ENCODE measurements around the gene TTC21B.
"Not testable (repeated sequence)": the region's sequence is repeated elsewhere in the genome, so short reads cannot be mapped to it uniquely, and the experiment has no call there.

Gene TTC21B

GRCh38 chr2:165877565-165878550 is 75.7 kb downstream of the TTC21B start:
- peak; percentile 6 for DNase-seq

GRCh38 chr2:165876712-165877111 is 76.9 kb downstream of the TTC21B start:
- no peak for DNase-seq

- no peak for DNase-seq
Measured at GRCh38 chr2:165876269-165876668, 77.3 kb downstream of the TTC21B start.

DNA sequence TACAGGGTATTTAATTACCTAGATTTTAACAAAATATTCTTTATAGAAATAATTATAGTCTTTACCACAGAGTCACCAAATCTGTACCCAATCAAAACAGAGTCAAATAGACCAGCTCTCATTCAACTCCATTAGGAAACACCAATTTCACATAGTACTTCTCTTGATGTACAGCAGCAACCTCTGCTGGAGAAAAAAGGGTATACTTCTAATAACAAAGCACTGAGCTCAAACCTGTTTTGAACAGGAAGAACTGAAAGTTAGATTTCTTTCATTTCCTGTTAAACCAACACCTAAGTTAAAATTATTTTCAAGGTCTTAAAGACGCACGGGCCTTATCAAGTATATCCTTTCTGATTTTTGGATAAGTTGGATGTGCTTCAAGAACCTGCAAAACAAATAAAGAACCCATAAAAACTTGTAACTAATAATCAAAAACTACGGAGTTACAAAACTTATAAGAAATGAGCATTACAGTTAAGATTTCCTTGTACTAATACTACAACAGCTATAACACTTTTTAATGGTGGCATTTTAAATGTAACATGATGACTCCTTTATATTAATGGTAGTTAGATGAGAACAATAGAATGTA is 79.0 kb downstream of the TTC21B start:
- DNase-seq, result no peak

DNA sequence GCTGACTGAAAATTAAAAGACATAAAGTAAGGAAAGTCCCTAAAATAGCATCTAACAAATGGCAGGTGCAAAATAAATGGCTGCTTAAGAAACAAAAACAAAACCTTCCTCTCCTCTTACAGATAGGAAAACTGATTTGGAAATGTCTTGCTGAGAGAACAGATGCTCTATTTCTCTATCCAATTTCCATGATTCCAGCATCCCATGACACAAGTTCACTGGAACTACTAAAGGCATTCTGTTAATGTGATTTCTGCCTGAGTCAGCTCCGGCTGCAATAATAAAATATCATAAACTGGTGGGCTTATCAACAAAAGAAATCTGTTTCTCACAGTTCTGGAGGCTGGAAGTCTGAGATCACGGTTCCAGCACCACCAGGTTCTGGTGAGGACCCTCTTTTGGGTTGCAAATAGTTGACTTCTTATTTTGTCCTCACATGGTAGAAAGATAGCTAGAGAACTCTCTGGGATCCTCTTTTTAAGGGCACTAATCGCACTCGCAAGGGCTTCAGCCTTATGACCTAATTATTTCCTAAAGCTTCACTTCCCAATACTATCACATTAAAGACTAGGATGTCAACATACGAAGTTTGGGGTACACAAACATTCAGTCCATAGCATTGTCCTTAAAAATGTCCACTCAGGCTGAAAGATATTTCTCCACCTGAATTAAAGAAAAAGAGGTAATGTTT is 81.3 kb downstream of the TTC21B start:
- no peak for DNase-seq

- no peak for DNase-seq
Measured at GRCh38 chr2:165871025-165871424, 82.6 kb downstream of the TTC21B start.

DNA sequence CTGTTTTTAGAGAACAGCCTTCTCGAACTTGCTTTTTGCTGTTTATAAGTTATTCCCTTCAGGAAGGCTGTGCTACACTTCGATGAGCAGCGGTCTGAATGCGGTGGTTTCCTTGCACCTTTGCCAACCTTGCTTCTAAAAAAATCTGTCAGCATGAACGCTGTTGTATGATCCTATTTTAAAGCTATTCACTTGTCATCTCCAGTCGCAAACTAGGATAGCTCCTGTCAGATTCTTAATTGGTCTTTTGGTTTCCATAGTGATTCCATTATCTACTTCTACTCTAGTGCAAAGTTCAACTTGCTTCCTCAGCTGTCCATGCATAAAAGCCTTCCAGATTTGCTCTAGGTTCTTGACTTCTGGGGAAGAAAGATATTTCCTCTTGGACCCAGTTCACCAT is 83.2 kb downstream of the TTC21B start:
- DNase-seq, result no peak

GRCh38 chr2:165868211-165868610 is 85.4 kb downstream of the TTC21B start:
- no peak for DNase-seq

- DNase-seq, result no peak
Measured at GRCh38 chr2:165864296-165864695, 89.3 kb downstream of the TTC21B start.

GRCh38 chr2:165863810-165864261 is 89.7 kb downstream of the TTC21B start:
- DNase-seq, result peak; percentile 9

DNA sequence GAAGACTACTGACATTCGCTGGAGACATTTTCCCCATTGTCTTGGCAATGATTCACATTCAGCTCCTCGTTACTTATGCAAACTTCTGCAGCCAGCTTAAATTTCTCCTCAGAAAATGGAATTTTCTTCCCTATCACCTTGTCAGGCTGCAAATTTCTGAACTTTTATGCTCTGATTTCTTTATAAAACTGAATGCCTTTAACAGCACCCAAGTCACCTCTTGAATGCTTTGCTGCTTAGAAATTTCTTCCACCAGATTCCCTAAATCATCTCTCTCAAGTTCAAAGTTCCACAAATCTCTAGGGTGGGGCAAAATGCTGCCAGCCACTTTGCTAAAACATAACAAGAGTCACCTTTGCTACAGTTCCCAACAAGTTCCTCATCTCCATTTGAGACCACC is 92.5 kb downstream of the TTC21B start:
- not testable (repeated sequence) for DNase-seq

DNA sequence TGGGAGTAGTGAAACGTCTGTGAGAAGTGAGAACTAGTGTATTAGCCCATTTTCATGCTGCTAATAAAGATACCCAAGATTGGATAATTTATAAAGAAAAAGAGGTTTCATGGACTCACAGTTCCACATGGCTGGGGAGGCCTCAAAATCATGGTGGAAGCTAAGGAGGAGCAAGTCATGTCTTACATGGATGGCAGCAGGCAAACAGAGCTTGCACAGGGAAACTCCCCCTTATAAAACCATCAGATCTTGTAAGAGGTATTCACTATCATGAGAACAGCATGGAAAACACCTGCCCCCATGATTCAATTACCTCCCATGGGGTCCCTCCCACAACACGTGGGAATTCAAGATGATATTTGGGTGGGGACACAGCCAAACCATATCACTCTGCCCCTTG is 93.9 kb downstream of the TTC21B start:
- DNase-seq, result not testable (repeated sequence)

DNA sequence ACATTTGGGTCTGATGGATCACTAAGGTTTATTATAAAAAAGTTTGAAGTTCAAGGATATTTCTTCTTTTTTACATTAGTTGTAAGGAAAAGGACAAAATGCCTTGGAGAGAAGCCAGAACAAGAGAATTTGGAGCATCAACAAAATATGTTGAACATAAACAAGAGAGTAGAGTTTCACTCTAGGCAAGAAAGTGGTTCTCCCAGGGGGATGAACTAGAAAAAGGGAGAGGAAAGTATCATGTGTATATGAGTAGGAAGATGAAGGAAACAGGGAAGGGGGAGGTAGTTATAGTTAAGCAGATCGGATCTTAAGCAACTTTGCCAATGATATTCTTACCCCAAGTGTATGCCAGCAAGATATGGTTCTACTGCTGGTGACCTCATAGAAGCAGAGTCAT is 95.7 kb downstream of the TTC21B start:
- DNase-seq, result no peak

GRCh38 chr2:165852394-165852793 is 101.2 kb downstream of the TTC21B start:
- DNase-seq, result no peak

DNA sequence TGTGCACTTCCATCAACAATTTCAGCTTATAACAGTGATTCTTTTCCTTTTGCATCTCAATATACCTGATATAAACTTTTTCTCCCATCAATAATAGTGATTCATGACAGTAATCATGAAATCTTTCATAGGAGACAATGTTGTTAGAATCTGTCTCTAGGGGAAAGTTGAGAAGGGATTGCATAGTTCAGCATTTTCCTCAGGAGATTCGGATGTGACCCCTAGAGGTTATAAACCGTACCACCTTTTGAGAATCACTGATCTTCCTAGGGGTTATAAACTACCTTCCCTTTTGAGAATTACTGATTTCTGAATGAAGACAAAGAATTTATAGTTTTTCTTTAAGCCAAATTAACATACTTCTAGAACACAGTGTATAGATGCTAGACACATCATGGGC is 106.6 kb downstream of the TTC21B start:
- DNase-seq, result no peak

GRCh38 chr2:165846056-165846455 is 107.5 kb downstream of the TTC21B start:
- no peak for DNase-seq

DNA sequence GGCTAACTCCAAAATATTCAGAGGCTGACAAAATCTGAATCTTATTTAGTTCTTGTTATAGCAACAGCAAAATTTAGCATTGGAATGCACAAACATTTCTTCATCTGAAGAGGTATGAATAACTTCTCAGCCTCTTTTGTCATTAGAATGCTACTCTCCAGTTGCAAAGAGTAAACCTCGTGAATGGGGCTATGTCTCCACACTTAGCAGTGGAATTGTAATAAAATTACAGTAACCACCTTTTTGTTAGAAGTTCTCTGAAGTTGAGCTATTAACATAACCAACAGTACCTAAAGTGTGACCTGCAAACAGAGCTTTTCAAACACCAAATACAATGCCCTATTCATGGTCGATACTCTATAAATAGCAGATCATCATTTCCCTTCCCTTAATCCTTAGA is 109.4 kb downstream of the TTC21B start:
- no peak for DNase-seq

DNA sequence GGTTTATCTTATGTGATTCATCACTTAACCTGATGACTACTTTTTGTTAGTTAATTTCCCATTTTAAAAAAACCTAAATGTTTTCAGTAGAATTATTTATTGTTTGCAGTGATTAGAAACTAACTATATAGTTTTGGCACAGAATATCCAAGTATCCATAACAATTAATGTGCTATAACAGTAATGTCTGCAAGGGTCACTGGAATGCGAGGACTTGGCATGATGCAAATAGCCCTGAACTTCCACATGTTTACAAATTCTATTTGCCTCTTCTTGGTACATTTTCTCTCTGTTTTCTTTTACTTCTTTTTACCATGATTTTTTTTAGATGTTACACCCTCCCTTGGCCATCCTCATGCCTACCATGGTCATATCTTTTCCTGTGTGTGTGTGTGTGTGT is 110.2 kb downstream of the TTC21B start:
- no peak for DNase-seq

- no peak for DNase-seq
Measured at GRCh38 chr2:165840333-165840958, 113.1 kb downstream of the TTC21B start.

DNA sequence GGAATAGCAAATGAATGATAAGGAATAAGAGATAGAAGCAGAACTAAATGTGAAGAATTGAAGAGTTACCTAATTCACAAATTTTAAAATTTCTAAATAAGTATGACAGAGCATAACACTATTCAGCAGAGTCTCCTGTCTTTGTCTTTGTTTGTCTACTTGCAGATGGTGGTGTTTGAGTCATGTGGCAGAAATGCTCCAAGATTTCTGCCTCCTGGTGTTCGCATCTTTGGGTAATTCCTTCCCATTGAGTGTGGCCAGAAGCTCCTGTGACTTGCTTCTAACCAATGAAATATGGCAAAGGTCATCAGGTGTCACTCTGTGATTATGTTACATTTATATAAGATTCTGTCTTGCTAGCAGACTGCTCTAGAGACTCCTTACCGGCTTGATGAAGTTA is 114.0 kb downstream of the TTC21B start:
- DNase-seq, result no peak

GRCh38 chr2:165837122-165837521 is 116.5 kb downstream of the TTC21B start:
- DNase-seq, result no peak

DNA sequence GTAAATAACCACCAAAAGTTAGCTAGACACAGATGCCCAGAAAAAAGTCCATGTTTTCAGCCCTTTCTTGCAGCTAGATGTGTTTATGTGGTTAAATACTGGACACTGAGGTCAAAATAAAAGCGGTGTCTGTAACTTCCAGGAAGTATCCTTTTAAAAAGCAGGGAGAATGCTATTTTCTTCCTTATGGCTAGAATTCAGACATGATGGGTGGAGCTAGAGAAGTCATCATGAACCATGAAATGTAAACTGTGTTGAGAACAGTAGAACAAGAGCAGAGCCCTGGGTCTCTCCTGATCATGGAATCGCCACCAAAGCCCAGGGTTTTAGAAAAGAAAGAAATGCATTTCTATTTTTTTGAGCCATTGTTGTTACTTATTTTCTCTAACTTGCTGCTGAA is 118.2 kb downstream of the TTC21B start:
- DNase-seq, result no peak

GRCh38 chr2:165833156-165833555 is 120.4 kb downstream of the TTC21B start:
- no peak for DNase-seq
